Measurements from ENCODE around the gene EPHB2.
"Not testable (repeated sequence)": the region's sequence is repeated elsewhere in the genome, so short reads cannot be mapped to it uniquely, and the experiment has no call there.

EPHB2 gene

DNA sequence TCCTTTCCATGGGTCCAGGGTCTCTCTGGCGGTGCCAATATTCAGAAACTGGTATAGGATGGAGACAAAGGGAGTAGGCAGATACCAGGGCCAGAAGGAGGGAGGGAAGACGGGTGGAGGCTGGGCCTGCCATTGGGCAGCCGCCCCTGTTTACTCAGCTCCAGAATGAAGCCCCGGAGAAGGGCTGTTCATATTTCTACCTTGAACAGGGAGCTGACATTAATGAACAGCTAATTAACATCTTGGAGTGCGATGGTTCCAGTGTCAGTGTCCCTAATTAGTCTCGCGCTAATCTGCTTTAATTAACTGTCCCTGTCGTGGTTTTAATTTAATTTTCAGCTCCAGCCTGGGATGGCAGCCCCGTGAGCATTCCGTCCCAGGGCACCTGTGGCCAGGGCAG, 113.8 kb downstream of the EPHB2 start:
- DNase-seq: no peak

GRCh38 chr1:22824975-22825374, 114.3 kb downstream of the EPHB2 start:
- DNase-seq: no peak

GRCh38 chr1:22825486-22826189, 115.0 kb downstream of the EPHB2 start:
- no peak for DNase-seq

DNA sequence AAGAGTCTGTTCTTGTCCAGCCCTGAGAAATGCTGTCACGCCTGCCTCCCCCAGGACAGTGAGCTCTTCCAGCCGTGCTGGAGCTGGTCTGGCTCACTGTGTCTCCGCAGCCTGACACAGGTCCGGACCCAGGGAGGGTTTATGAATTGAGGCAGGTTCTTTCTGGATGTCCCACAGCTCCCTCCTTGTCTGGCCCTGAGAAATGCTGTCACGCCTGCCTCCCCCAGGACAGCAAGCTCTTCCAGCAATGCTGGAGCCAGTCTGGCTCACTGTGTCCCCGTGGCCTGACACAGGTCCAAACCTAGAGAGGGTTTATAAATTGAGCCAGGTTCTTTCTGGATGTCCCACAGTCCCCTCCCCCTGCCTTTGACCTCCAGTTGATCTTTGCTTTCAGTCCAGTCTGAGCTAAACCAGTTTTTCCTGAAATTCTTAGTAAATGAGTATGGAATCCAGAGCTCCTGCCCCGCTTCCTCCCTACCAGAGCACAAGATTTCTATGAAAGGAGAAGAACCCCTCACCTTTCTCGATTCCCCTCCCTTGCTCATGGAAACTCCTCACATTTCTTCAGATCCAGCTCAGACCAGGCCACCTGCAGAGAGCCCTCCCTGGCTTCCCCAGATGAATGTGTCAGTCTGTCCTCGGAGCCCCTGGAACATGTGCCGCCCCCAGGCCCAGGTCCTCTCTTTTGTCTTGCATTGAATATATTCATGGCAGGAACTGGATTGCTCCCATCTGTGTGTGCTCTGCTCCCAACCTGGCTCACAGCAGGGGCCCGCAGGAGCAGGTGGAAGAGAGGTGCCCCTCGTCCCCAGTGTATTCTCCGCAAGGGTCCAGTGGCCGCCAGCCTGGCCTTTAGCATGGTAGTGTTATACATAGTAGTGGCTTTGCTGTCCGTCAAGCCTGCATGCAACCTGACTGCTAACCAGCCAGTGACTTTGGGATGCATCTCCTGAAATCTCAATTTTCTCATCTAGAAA, 116.3 kb downstream of the EPHB2 start:
- no peak for DNase-seq

DNA sequence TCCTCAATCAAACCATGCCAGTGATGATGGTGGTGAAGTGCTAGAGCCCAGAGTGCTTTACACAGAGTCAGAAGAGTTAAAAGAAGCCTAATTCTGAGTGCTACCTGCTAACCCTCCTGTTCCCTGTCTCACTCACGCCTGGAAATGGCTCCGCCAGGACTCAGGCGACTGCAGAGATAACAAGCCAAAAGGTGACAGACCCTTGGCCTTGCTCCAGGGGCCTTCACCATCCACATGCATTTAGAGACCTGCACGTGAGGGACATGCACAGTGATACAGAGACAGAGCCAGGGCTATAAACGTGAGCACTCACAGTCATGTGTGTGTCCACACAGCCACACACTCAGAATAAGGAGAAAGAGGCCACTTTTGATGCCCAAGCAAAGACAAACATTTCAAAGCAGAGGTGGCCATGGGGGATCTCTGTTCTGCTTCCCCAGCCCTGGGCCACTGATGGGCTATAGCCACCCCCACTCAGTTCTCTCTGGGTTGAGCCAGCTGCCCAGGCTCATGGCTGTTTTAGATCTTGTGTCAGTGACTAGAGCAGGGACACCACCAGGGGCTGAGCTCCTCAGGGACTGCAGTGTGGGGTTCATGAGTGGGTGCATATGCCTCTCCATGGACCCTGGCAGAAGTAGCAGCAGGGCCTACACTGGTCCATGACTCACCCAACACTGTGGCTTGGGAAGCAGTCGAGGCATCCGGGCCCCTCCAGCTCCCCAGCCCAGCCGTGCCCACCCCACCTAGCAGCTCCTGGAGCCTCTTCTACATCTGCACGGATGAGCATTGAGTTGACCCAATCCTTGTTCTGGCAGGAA, 117.2 kb downstream of the EPHB2 start:
- DNase-seq: no peak

- no peak for DNase-seq
Measured at GRCh38 chr1:22828484-22829308, 118.1 kb downstream of the EPHB2 start.

GRCh38 chr1:22829309-22829989, 118.8 kb downstream of the EPHB2 start:
- no peak for DNase-seq

DNA sequence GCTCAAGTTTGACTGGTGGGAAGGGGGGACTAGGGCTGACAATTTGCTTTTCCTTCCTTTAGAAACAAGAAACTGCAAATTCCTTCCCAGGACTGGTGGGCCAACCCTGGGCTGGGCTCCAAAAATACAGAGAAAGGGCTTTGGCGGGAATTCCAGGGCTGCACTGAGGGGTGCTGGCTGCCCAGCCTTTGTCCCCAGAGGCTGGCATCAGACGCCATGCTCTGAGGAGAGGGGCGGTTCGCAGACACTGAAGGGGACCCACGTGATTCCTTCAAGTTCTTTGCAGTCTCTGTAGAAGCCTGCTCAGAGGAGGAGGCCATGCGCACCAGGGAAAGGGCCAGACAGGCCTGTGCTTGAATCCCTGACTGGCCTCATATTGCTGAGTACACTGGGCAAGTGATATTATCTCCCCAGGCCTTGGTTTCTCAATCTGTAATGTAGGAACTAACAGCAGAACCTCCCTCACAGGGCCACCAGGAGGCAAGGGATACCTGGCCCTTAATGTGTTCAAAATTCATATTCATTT, 119.5 kb downstream of the EPHB2 start:
- DNase-seq: no peak

- no peak for DNase-seq
Measured at GRCh38 chr1:22830757-22831340, 120.2 kb downstream of the EPHB2 start.

DNA sequence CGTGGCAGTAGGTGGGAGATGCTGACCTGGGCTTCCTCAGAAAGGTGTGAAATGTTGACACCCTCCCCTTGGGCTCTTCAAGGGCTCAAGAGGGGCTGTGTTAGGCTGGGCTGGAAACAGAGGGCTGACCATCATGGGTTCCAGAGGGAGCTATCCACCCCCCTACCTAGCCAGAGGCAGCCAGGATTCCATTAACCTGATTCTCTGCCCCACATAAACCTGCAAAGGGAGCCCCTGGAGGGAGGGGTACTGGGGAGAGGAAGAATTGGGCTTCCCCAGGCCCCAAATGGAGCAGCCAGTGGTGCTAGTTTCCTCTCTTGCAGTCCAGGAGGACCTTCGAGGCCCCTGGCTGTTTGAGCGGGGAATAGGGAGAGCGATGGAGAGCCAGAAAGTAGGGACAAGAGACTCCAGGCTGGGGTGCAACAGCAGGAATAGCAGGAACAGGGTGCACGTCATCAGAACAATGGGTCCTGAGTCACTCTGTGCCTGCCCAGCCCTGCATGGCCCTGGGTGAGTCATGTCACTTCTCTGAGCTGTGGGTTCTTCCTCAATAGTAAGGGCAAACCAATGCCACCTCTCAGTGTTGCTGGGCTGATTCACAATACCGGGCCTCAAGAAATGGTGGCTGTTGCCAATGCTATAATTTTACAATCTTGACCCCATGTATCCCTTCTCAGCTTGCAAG, 121.2 kb downstream of the EPHB2 start:
- no peak for DNase-seq

GRCh38 chr1:22832414-22832786, 121.8 kb downstream of the EPHB2 start:
- no peak for DNase-seq

GRCh38 chr1:22833699-22834098, 123.1 kb downstream of the EPHB2 start:
- DNase-seq: no peak

DNA sequence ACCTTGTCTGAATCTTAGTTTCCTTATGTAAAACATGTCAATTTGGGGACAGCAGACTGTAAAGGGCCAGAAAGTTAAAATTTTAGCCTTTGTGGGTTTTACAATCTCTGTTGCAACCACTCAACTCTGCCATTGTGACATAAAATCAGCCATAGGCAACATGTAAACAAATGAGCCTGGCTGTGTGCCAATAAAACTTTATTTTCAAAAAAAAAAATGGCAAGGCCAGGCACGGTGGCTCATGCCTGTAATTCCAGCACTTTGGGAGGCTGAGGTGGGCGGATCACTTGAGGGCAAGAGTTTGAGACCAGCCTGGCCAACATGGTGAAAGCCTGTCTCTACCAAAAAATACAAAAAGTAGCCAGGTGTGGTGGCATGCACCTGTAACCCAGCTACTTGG, 123.8 kb downstream of the EPHB2 start:
- DNase-seq: not testable (repeated sequence)

GRCh38 chr1:22835636-22836319, 125.1 kb downstream of the EPHB2 start:
- no peak for DNase-seq

DNA sequence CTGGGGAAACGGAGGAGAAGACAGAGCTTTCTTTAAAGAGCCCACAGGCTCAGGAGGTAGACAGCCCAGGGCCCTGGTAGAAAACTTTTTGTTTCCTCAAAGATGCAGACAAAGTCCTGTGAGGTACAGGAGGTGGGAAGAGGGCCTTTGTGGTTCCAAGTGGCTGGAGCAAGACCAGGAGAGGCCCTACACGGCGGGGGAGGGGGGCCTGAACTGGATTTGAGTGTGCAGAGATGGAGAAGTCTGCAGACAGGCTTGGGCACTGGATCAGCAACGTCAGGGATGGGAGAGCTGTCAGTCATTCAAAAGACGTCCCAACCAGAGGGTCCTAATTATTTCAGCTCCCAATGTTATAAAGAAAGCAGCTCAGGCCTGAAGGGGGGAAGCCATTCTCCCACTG, 126.2 kb downstream of the EPHB2 start:
- no peak for DNase-seq

DNA sequence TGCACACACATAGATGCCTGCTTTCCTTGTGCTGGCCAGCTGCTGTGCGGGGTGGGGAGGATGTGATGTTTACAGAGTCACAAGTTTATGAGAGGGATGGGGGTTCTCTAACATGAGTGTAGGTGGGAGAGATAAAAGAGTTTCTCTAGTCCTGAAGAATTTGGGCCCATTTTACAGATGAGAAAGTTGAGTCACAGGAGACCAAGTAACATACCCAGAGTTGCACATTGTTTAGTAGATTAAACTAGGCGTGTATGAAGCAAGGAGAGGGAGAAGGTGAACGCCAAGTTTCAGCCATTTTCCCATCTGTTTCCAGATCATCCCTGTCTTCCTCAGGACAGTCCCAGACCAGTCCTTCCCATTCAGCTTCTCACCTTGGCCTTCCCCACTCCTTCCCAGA, 126.7 kb downstream of the EPHB2 start:
- no peak for DNase-seq

GRCh38 chr1:22838965-22839364, 128.3 kb downstream of the EPHB2 start:
- DNase-seq: no peak

- no peak for DNase-seq
Measured at GRCh38 chr1:22839806-22840205, 129.2 kb downstream of the EPHB2 start.

GRCh38 chr1:22841142-22841541, 130.5 kb downstream of the EPHB2 start:
- DNase-seq: no peak

GRCh38 chr1:22841860-22842281, 131.2 kb downstream of the EPHB2 start:
- no peak for DNase-seq
